Measurements from ENCODE around the gene IGLL5.

IGLL5 gene

GRCh38 chr22:22893077-22893805 lies 5.6 kb downstream of the IGLL5 start:
- Histone ChIP-seq H3K27ac (ENCODE audit: poor library complexity, severe bottlenecking) (no peak overlapping the region), H3K4me1 (ENCODE audit: insufficient read depth, poor library complexity, severe bottlenecking) (no peaks in the 10 kb centered on the region), H3K9me3 (ENCODE audit: severe bottlenecking) (peaks cover 12% of the 10 kb centered on the region), H3K36me3 (ENCODE audit: low read depth) (no peaks in the 10 kb centered on the region), H3K27me3 (ENCODE audit: insufficient read depth, poor library complexity, severe bottlenecking) (no peaks in the 10 kb centered on the region), H3K4me3 (ENCODE audit: severe bottlenecking) (no peak overlapping the region)
- TF ChIP-seq CTCF (IDR thresholded peaks at IDR 0.05; ENCODE audit: poor library complexity, severe bottlenecking) = no peak
- ATAC-seq (ENCODE audit: low read depth) (no peak), DNase-seq (ENCODE audit: low spot score) (no peak)

- Histone ChIP-seq H3K27me3 (ENCODE audit: insufficient read depth, poor library complexity, severe bottlenecking) (no peaks in the 10 kb centered on the region), H3K9me3 (ENCODE audit: severe bottlenecking) (peaks cover 8% of the 10 kb centered on the region), H3K4me3 (ENCODE audit: severe bottlenecking) (no peak overlapping the region), H3K27ac (ENCODE audit: poor library complexity, severe bottlenecking) (no peak overlapping the region), H3K4me1 (ENCODE audit: insufficient read depth, poor library complexity, severe bottlenecking) (no peaks in the 10 kb centered on the region), H3K36me3 (ENCODE audit: low read depth) (no peaks in the 10 kb centered on the region)
- no peak for DNase-seq (ENCODE audit: low spot score)
- no peak for TF ChIP-seq CTCF (IDR thresholded peaks at IDR 0.05; ENCODE audit: poor library complexity, severe bottlenecking)
- no peak for ATAC-seq (ENCODE audit: low read depth)
Observed at GRCh38 chr22:22893891-22894739, 6.5 kb downstream of the IGLL5 start.

- TF ChIP-seq CTCF (IDR thresholded peaks at IDR 0.05; ENCODE audit: poor library complexity, severe bottlenecking) = no peak
- DNase-seq (ENCODE audit: low spot score) = no peak
- H3K4me3 ChIP-seq (ENCODE audit: severe bottlenecking) = no peak overlapping the region
- no peaks in the 10 kb centered on the region for H3K36me3 ChIP-seq (ENCODE audit: low read depth)
- peaks cover 8% of the 10 kb centered on the region for H3K9me3 ChIP-seq (ENCODE audit: severe bottlenecking)
- no peaks in the 10 kb centered on the region for H3K4me1 ChIP-seq (ENCODE audit: insufficient read depth, poor library complexity, severe bottlenecking)
- H3K27me3 ChIP-seq (ENCODE audit: insufficient read depth, poor library complexity, severe bottlenecking) = no peaks in the 10 kb centered on the region
- H3K27ac ChIP-seq (ENCODE audit: poor library complexity, severe bottlenecking) = no peak overlapping the region
- no peak; the same call in 2 of the 3 replicates for ATAC-seq (ENCODE audit: low read depth)
Observed at GRCh38 chr22:22894740-22895731, 7.4 kb downstream of the IGLL5 start.

- no peaks in the 10 kb centered on the region for H3K4me1 ChIP-seq (ENCODE audit: insufficient read depth, poor library complexity, severe bottlenecking)
- no peaks in the 10 kb centered on the region for H3K27me3 ChIP-seq (ENCODE audit: insufficient read depth, poor library complexity, severe bottlenecking)
- no peak for TF ChIP-seq CTCF (IDR thresholded peaks at IDR 0.05; ENCODE audit: poor library complexity, severe bottlenecking)
- no peak for DNase-seq (ENCODE audit: low spot score)
- no peak for ATAC-seq (ENCODE audit: low read depth)
- no peaks in the 10 kb centered on the region for H3K36me3 ChIP-seq (ENCODE audit: low read depth)
- H3K27ac ChIP-seq (ENCODE audit: poor library complexity, severe bottlenecking) = no peak overlapping the region
- no peak overlapping the region for H3K4me3 ChIP-seq (ENCODE audit: severe bottlenecking)
- peaks cover 8% of the 10 kb centered on the region for H3K9me3 ChIP-seq (ENCODE audit: severe bottlenecking)
Observed at GRCh38 chr22:22895776-22896445, 8.3 kb downstream of the IGLL5 start.

All from RWPE2 (cell line).